Right lobe of liver (tissue), 6 donors: ENCODE results near the gene C11orf68. TPM values are rescaled to one million over a fixed set of nuclear protein-coding genes. Genes with fewer than 3 reads are reported as not detected.
"Not testable (repeated sequence)": the region's sequence is repeated elsewhere in the genome, so short reads cannot be mapped to it uniquely, and the experiment has no call there.

Source experiments
- ATAC-seq, 4 donors: fragments of 200-7000 bp; cut with Tn5 transposase; one replicate each; pipeline ENCODE4 v1.9.1; 2020; ENCODE audit warnings: mild to moderate bottlenecking in 4 of 4, moderate library complexity in 4 of 4
- DNase-seq, 3 donors: peaks; one replicate each; pipeline ENCODE4 v3.0.0-alpha.2; 2020
- H3K27ac ChIP-seq, 3 donors: fragments of 200-600 bp; one replicate each; pipeline ENCODE4 v1.8.0; 2022
- H3K27me3 ChIP-seq, 2 donors: fragments of 200-600 bp; one replicate each; pipeline ENCODE4 v1.8.0; 2022
- H3K36me3 ChIP-seq, 4 donors: fragments of 200-600 bp; sonication (generic) in 1 of 4; one replicate each; pipeline versions ENCODE4 v1.5.1 to v1.8.0; 2017 to 2022; ENCODE audit warnings: control low read depth in 1 of 4
- H3K4me1 ChIP-seq, 4 donors: fragments of 200-600 bp; sonication (generic) in 1 of 4; one replicate each; pipeline versions ENCODE4 v1.5.1 to v1.8.0; 2017 to 2022; ENCODE audit warnings: control low read depth in 1 of 4
- H3K4me3 ChIP-seq, 3 donors: fragments of 200-600 bp; one replicate each; pipeline ENCODE4 v1.8.0; 2022
- H3K9me3 ChIP-seq, 4 donors: fragments of 200-600 bp; sonication (generic) in 1 of 4; one replicate each; pipeline versions ENCODE4 v1.5.1 to v1.8.0; 2017 to 2022; ENCODE audit warnings: control low read depth in 1 of 4
- CTCF ChIP-seq, 4 donors: fragments of 200-600 bp in 3 of 4; fragments of 450-650 bp in 1 of 4; IDR thresholded peaks; one replicate each; pipeline versions ENCODE4 v1.5.1 to v1.8.0; 2016 to 2022; ENCODE audit warnings: antibody characterized with exemption in 4 of 4, mild to moderate bottlenecking in 2 of 4
- POLR2A ChIP-seq: fragments of 450-650 bp; IDR thresholded peaks from one replicate; pipeline ENCODE4 v1.6.1; 2017; ENCODE audit warnings: antibody characterized with exemption, mild to moderate bottlenecking
- WGBS: methylation state at CpG from one replicate; pipeline ENCODE4 v1.1.6; 2018; ENCODE audit warnings: low coverage, low lambda C conversion rate; ENCODE audit not compliant: insufficient coverage; ENCODE audit errors: missing lambda C conversion rate; 5-methylcytosine and 5-hydroxymethylcytosine counted together
- intact Hi-C, 2 donors: fragments of 100-400 bp; cut with DNase I; formaldehyde crosslinking; loops; one replicate each; pipeline versions ENCODE4 v1.11.2 to v1.14.1; 2022
- total RNA-seq, 6 experiments: library from RNA; depleted of rRNA in 2 of 6; stranded (reverse); fragments of >200 nt in 2 of 6; fragmentation: NEBNext Ultra II Directional in 3 of 6; extraction: Animal tissue kit (Norgen Biotek cat#: 25700) in 3 of 6; gene quantifications; one replicate each; pipeline versions ENCODE4 v1.1.0 to v1.2.4, GENCODE V29; 2016 to 2023
- donor health status: DM: no; HTN: yes; CAD: no.
- donor health status: DM: no; HTN: no; CAD: no.
- donor health status: DM: no; HTN: no; CAD: no.
- donor health status: DM: no; HTN: yes; CAD: no.
- donor health status: DM: no; HTN: yes; CAD: no.

The C11orf68 gene
- total RNA-seq, 6 experiments from 2014 or later = 6.5 to 14.0 (median 12.4) TPM

DNA sequence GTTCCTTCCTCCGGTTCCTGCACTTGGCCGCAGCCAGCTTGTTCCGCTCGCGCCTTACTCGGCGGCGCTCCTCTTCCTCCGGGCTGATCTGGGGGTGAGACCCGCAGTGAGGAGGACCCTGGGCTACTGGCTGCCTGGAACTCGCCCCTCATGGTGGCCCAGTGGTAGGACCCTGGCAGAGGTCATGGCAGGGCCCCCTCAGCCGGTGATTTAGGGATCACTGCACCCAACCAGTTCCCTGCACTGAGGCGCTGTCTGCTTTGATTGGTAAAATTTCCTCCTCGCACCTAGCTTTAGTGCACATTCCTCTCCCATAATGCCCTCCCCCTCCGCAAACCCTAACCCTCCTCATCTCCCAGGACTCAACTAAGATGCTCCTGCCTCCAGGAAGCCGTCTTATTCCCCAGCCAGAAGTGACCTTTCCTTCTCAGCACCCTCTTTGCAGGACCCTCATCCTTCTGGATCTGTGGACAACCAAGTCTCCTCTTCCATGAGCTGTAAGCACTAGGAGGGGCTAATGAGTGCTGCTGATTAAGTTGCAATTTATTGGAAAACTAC is 24.7 kb downstream of the C11orf68 start:
- no peaks in the 10 kb centered on the region for H3K9me3 ChIP-seq
- DNase-seq (peak in 2 of 3 donors; percentile 69 to 76), ATAC-seq (peak; percentile 11 to 25 (median 15))
- 71% methylated on average over 3 of the region's 16 CpGs for WGBS
- TF ChIP-seq CTCF (IDR thresholded peaks at IDR 0.05) (no peak), POLR2A (no peak)
- no peaks in the 10 kb centered on the region for H3K36me3 ChIP-seq
- intact Hi-C loops = no loop called here
- peak overlapping the region; percentile 51 to 84 (median 72) for H3K27ac ChIP-seq
- peaks cover 0 to 21% (median 3%) of the 10 kb centered on the region in 4 donors for H3K4me1 ChIP-seq
- H3K4me3 ChIP-seq = peak overlapping the region in 1 of 3 donors; percentile 19
- no peaks in the 10 kb centered on the region for H3K27me3 ChIP-seq

DNA sequence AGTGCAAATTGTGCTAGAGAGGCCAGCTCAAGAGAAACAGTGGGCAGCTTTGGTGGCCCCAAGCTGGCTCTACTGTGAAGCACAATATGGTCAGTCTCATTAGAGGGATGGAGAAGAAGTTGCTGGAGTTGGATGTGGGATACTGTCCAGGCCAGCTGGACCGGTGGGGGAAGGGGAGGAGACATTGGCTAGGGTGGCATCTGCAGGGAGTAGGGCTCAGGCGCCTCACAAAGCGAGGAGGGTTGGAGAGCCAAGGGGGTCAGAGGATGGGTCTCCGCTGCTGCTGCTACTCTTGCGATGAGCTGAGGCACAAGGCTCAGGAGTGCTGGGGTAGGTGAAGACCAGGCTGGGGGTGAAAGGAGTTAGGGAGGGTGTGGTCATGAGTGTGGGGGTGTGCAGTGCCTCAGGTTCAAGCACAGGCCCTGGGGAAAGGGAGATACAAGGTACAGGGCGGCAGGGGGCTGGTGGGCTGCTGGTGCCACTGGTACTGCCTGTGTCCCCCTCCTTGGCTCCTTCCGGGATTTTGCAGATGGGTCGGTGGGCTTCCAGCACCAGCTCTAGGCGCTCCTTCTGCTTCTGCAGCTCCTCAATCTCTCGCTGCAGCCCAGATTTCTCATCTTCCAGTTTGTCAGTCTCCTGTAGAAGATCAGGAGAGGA is 26.1 kb downstream of the C11orf68 start:
- H3K4me1 ChIP-seq = peaks cover 0 to 26% (median 6%) of the 10 kb centered on the region in 4 donors
- WGBS = 67% methylated on average over 6 of the region's 10 CpGs
- DNase-seq = no peak

GRCh38 chr11:65892137-65892540 is 26.7 kb downstream of the C11orf68 start:
- H3K36me3 ChIP-seq, ATAC-seq, H3K27me3 ChIP-seq, intact Hi-C loops, DNase-seq, H3K9me3 ChIP-seq: not testable (repeated sequence)
- WGBS = no CpG with 5 or more reads among the region's 5 CpGs
- peaks cover 0 to 32% (median 8%) of the 10 kb centered on the region in 4 donors for H3K4me1 ChIP-seq
- peak overlapping the region; percentile 58 to 67 (median 66) for H3K4me3 ChIP-seq
- peak overlapping the region; percentile 62 to 89 (median 88) for H3K27ac ChIP-seq

More for the DNA sequence above, 26.1 kb downstream of the C11orf68 start:
- ATAC-seq = no peak
- Histone ChIP-seq H3K36me3 (no peaks in the 10 kb centered on the region), H3K4me3 (peak overlapping the region in 1 of 3 donors; percentile 58), H3K27ac (peak overlapping the region in 2 of 3 donors; percentile 88 to 89), H3K9me3 (no peaks in the 10 kb centered on the region), H3K27me3 (no peaks in the 10 kb centered on the region)
- TF ChIP-seq POLR2A (no peak), CTCF (IDR thresholded peaks at IDR 0.05) (no peak)
- intact Hi-C loops = no loop called here

GRCh38 chr11:65891219-65892136 is 27.4 kb downstream of the C11orf68 start:
- no peaks in the 10 kb centered on the region for H3K9me3 ChIP-seq
- intact Hi-C loops = no loop called here
- H3K36me3 ChIP-seq = no peaks in the 10 kb centered on the region
- ATAC-seq (peak in 1 of 4 donors; percentile 1), DNase-seq (peak in 1 of 3 donors; percentile 65)
- H3K27ac ChIP-seq = peak overlapping the region; percentile 62 to 89 (median 88)
- H3K4me3 ChIP-seq = peak overlapping the region; percentile 58 to 67 (median 66)
- TF ChIP-seq POLR2A = peak; percentile 13
- TF ChIP-seq CTCF (IDR thresholded peaks at IDR 0.05) = peak in 1 of 4 donors; percentile 24
- H3K27me3 ChIP-seq = no peaks in the 10 kb centered on the region
- peaks cover 0 to 32% (median 8%) of the 10 kb centered on the region in 4 donors for H3K4me1 ChIP-seq
- WGBS = 10% methylated on average over 21 of the region's 57 CpGs
